ENCODE results near the gene ARID5B. TPM values are rescaled to one million over a fixed set of nuclear protein-coding genes. Genes with fewer than 3 reads are reported as not detected.

The ARID5B gene
- polyA plus RNA-seq, 1 of the 3 experiments (the other 2 are of a cell fraction), result 10.9 TPM

GRCh38 chr10:62044566-62044965 lies 143.1 kb downstream of the ARID5B start:
- peaks cover 62% of the 10 kb centered on the region for H3K79me2 ChIP-seq (ENCODE audit: insufficient read depth)
- CTCF ChIA-PET, result interaction anchor here (0.6 to 11.2 kb wide), 2 partner anchors 69 to 202 kb away, joined by 3 to 190 read pairs; no protein-coding TSS in a partner anchor
- WGBS (ENCODE audit: low lambda C conversion rate), result 99% methylated on average over 5 of the region's 5 CpGs
- TF ChIP-seq FOSL2 (IDR thresholded peaks at IDR 0.05; ENCODE audit: borderline replicate concordance, low read depth), result no peak
- TF ChIP-seq NRF1 (IDR thresholded peaks at IDR 0.05; ENCODE audit: low read depth, low read length), result no peak
- no peak for TF ChIP-seq ELF1 (IDR thresholded peaks at IDR 0.05)
- no peak for TF ChIP-seq PBX3 (IDR thresholded peaks at IDR 0.05)
- no peak for TF ChIP-seq FOXM1 (IDR thresholded peaks at IDR 0.05; ENCODE audit: low read depth)
- no peak for TF ChIP-seq CTCF (IDR thresholded peaks at IDR 0.05)
- no peak for TF ChIP-seq RXRA (IDR thresholded peaks at IDR 0.05; ENCODE audit: borderline replicate concordance, low read depth)
- TF ChIP-seq EP300 (IDR thresholded peaks at IDR 0.05; ENCODE audit: borderline replicate concordance in 1 of 2, low read depth in 1 of 2, low read length in 1 of 2), result no peak
- no peak for TF ChIP-seq MXI1 (IDR thresholded peaks at IDR 0.05; ENCODE audit: low read depth, low read length)
- TF ChIP-seq TCF12 (IDR thresholded peaks at IDR 0.05), result no peak
- TF ChIP-seq POLR2AphosphoS5 (IDR thresholded peaks at IDR 0.05; ENCODE audit: low read depth, low read length), result no peak
- no peak for TF ChIP-seq NFIC (IDR thresholded peaks at IDR 0.05; ENCODE audit: borderline replicate concordance)
- TF ChIP-seq MAX (IDR thresholded peaks at IDR 0.05; ENCODE audit: low read depth), result no peak
- no peak for TF ChIP-seq IRF3 (IDR thresholded peaks at IDR 0.05; ENCODE audit: low read depth, low read length)
- TF ChIP-seq REST (IDR thresholded peaks at IDR 0.05; ENCODE audit: low read depth, low read length), result no peak
- no peak for TF ChIP-seq USF1 (IDR thresholded peaks at IDR 0.05; ENCODE audit: borderline replicate concordance, low read depth)
- no peak overlapping the region for H3K4me2 ChIP-seq
- H3K27me3 ChIP-seq (ENCODE audit: insufficient read depth), result no peaks in the 10 kb centered on the region
- H3K36me3 ChIP-seq (replicated peaks in 1 of 2; ENCODE audit: control insufficient read depth in 1 of 2, insufficient read depth in 2 of 2, low read length in 1 of 2), result no peaks in the 10 kb centered on the region
- no peaks in the 10 kb centered on the region for H3K9me3 ChIP-seq
- DNase-seq, result no peak
- peaks cover 35% of the 10 kb centered on the region for H3F3A ChIP-seq (replicated peaks; ENCODE audit: insufficient read depth)
- POLR2A ChIA-PET, result no interaction called here
- H3K4me3 ChIP-seq (ENCODE audit: low read depth in 2 of 2, low read length in 1 of 2), result no peak overlapping the region
- H4K20me1 ChIP-seq (ENCODE audit: insufficient read depth), result no peaks in the 10 kb centered on the region
- H3K9me2 ChIP-seq, result no peaks in the 10 kb centered on the region
- no peak overlapping the region for H3K9ac ChIP-seq
- H3K4me1 ChIP-seq (ENCODE audit: control insufficient read depth in 1 of 2, insufficient read depth in 2 of 2, low read depth in 1 of 2, low read length in 1 of 2), result peaks cover 31 to 69% of the 10 kb centered on the region in 2 experiments; a peak in 3 of 4 replicates
- peak overlapping the region in 1 of 2 experiments; percentile 97; a peak in 2 of 4 replicates for H3K27ac ChIP-seq (ENCODE audit: low read depth in 2 of 2, low read length in 1 of 2)
- no peak overlapping the region for H2AFZ ChIP-seq (ENCODE audit: low read depth)
